Measurements from ENCODE around the gene LILRA5. TPM values are rescaled to one million over a fixed set of nuclear protein-coding genes. Genes with fewer than 3 reads are reported as not detected.

The LILRA5 gene
- total RNA-seq, 1 experiment from 2014 or later = not detected

DNA sequence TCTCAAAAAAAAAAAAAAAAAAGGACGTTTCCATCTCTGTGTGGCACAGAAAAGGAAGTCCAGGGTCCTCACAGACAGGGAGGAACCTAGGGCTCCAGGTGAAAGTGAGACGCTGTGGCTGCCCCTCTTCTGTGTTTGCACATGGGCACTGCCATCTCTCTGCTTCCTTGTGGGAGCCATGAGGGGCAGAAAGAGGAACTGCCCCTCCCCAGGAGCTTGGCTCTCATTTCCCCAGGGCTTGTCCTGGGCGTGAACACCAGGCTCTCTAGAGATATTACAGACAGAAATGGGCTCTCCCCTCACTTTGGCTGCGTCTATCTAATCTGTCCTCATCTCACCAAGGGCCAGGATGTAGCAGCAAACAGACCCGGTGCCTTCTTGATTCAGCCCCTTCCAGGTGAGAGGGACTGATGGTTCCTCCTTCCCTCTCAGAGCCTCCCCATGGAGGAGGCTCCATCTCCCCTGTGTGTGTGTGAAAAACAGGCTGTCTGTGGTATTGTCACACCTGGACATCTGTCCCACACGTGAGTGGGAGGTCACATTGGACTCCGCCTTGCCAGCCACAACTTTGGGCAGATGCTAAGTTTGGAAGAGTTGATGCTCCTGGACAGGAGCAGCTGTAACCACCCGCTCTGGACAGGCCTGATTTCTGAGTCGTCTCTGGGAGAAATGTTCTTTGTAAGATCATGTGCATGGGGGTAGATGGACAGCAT is 26.8 kb upstream of the LILRA5 start (continued):
- TF ChIP-seq CBX3 (IDR thresholded peaks at IDR 0.05; ENCODE audit: low read depth) = no peak
- TF ChIP-seq JUND (IDR thresholded peaks at IDR 0.05) = no peak
- TF ChIP-seq RAD21 (IDR thresholded peaks at IDR 0.05; ENCODE audit: low read depth) = no peak

- Histone ChIP-seq H3K36me3 (ENCODE audit: control insufficient read depth in 1 of 2, insufficient read depth in 2 of 2, low read length in 2 of 2) (no peaks in the 10 kb centered on the region), H3K9me3 (ENCODE audit: control insufficient read depth in 1 of 2, insufficient read depth in 1 of 2, low read depth in 1 of 2, low read length in 2 of 2) (no peaks in the 10 kb centered on the region), H3K4me3 (replicated peaks in 1 of 2; ENCODE audit: low read depth in 1 of 2, low read length in 2 of 2) (no peak overlapping the region), H3K27ac (ENCODE audit: low read depth, low read length) (no peak overlapping the region), H2AFZ (ENCODE audit: low read depth, low read length, poor library complexity, severe bottlenecking) (no peak overlapping the region), H3K79me2 (ENCODE audit: insufficient read depth, low read length) (no peaks in the 10 kb centered on the region), H3K4me1 (ENCODE audit: control insufficient read depth in 1 of 2, insufficient read depth in 2 of 2, low read length in 2 of 2) (no peaks in the 10 kb centered on the region), H3K9me2 (ENCODE audit: insufficient read depth) (no peaks in the 10 kb centered on the region), H3K9ac (ENCODE audit: low read length) (no peak overlapping the region), H3K27me3 (ENCODE audit: insufficient read depth, low read length) (no peaks in the 10 kb centered on the region), H3K4me2 (ENCODE audit: low read length) (no peak overlapping the region), H4K20me1 (ENCODE audit: insufficient read depth) (no peaks in the 10 kb centered on the region)
- TF ChIP-seq SRF (IDR thresholded peaks at IDR 0.05; ENCODE audit: low read depth) (no peak), RAD21 (IDR thresholded peaks at IDR 0.05; ENCODE audit: low read depth) (no peak)
- ChIA-PET POLR2A (no interaction called here), CTCF (no interaction called here), RAD21 (ENCODE audit: low non-redundant PET in 1 of 2, low total read pairs in 2 of 2, uncharacterized antibody in 2 of 2, unreplicated experiment in 2 of 2) (no interaction called here)
- ATAC-seq (no peak), DNase-seq (ENCODE audit: low read depth, low spot score) (no peak)
- intact Hi-C loops (cut with micrococcal nuclease) = no loop called here
- no TSS peak for BruUV-seq (replicated peaks)
These were observed 25.6 kb upstream of the LILRA5 start for GRCh38 chr19:54338521-54338920.

- Histone ChIP-seq H3K9me2 (ENCODE audit: insufficient read depth) (no peaks in the 10 kb centered on the region), H3K4me2 (ENCODE audit: low read length) (no peak overlapping the region), H4K20me1 (ENCODE audit: insufficient read depth) (no peaks in the 10 kb centered on the region), H3K4me1 (ENCODE audit: control insufficient read depth in 1 of 2, insufficient read depth in 2 of 2, low read length in 2 of 2) (no peaks in the 10 kb centered on the region), H3K9ac (ENCODE audit: low read length) (no peak overlapping the region), H3K4me3 (replicated peaks in 1 of 2; ENCODE audit: low read depth in 1 of 2, low read length in 2 of 2) (no peak overlapping the region), H3K27ac (ENCODE audit: low read depth, low read length) (no peak overlapping the region), H3K9me3 (ENCODE audit: control insufficient read depth in 1 of 2, insufficient read depth in 1 of 2, low read depth in 1 of 2, low read length in 2 of 2) (no peaks in the 10 kb centered on the region), H3K27me3 (ENCODE audit: insufficient read depth, low read length) (no peaks in the 10 kb centered on the region), H2AFZ (ENCODE audit: low read depth, low read length, poor library complexity, severe bottlenecking) (no peak overlapping the region), H3K79me2 (ENCODE audit: insufficient read depth, low read length) (no peaks in the 10 kb centered on the region), H3K36me3 (ENCODE audit: control insufficient read depth in 1 of 2, insufficient read depth in 2 of 2, low read length in 2 of 2) (no peaks in the 10 kb centered on the region)
- intact Hi-C loops (cut with micrococcal nuclease) = no loop called here
- ChIA-PET POLR2A (no interaction called here), CTCF (no interaction called here), RAD21 (ENCODE audit: low non-redundant PET in 1 of 2, low total read pairs in 2 of 2, uncharacterized antibody in 2 of 2, unreplicated experiment in 2 of 2) (no interaction called here)
- no TSS peak for BruUV-seq (replicated peaks)
- DNase-seq (ENCODE audit: low read depth, low spot score) (no peak), ATAC-seq (no peak)
- no peak for TF ChIP-seq EZH2phosphoT487 (IDR thresholded peaks at IDR 0.05; ENCODE audit: borderline replicate concordance)
- TF ChIP-seq ELF1 (IDR thresholded peaks at IDR 0.05; ENCODE audit: borderline replicate concordance, low read depth) = no peak
- no peak for TF ChIP-seq ZNF274 (IDR thresholded peaks at IDR 0.05; ENCODE audit: low read depth, low read length)
- TF ChIP-seq YY1 (IDR thresholded peaks at IDR 0.05; ENCODE audit: extremely low read depth, insufficient replicate concordance, low read depth, low read length) = no peak
- TF ChIP-seq, protein P1, sequence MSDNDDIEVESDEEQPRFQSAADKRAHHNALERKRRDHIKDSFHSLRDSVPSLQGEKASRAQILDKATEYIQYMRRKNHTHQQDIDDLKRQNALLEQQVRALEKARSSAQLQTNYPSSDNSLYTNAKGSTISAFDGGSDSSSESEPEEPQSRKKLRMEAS (IDR thresholded peaks at IDR 0.05) = no peak
- no peak for TF ChIP-seq SRF (IDR thresholded peaks at IDR 0.05; ENCODE audit: low read depth)
- no peak for TF ChIP-seq EZH2 (IDR thresholded peaks at IDR 0.05)
- no peak for TF ChIP-seq ATF3 (IDR thresholded peaks at IDR 0.05)
- TF ChIP-seq, protein P2, sequence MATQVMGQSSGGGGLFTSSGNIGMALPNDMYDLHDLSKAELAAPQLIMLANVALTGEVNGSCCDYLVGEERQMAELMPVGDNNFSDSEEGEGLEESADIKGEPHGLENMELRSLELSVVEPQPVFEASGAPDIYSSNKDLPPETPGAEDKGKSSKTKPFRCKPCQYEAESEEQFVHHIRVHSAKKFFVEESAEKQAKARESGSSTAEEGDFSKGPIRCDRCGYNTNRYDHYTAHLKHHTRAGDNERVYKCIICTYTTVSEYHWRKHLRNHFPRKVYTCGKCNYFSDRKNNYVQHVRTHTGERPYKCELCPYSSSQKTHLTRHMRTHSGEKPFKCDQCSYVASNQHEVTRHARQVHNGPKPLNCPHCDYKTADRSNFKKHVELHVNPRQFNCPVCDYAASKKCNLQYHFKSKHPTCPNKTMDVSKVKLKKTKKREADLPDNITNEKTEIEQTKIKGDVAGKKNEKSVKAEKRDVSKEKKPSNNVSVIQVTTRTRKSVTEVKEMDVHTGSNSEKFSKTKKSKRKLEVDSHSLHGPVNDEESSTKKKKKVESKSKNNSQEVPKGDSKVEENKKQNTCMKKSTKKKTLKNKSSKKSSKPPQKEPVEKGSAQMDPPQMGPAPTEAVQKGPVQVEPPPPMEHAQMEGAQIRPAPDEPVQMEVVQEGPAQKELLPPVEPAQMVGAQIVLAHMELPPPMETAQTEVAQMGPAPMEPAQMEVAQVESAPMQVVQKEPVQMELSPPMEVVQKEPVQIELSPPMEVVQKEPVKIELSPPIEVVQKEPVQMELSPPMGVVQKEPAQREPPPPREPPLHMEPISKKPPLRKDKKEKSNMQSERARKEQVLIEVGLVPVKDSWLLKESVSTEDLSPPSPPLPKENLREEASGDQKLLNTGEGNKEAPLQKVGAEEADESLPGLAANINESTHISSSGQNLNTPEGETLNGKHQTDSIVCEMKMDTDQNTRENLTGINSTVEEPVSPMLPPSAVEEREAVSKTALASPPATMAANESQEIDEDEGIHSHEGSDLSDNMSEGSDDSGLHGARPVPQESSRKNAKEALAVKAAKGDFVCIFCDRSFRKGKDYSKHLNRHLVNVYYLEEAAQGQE (IDR thresholded peaks at IDR 0.05; ENCODE audit: low read depth) = no peak
- no peak for TF ChIP-seq EGR1 (IDR thresholded peaks at IDR 0.05; ENCODE audit: low read depth)
- TF ChIP-seq JUND (IDR thresholded peaks at IDR 0.05) = no peak
- no peak for TF ChIP-seq RAD21 (IDR thresholded peaks at IDR 0.05; ENCODE audit: low read depth)
- no peak for TF ChIP-seq TCF7L2 (IDR thresholded peaks at IDR 0.05; ENCODE audit: borderline replicate concordance, extremely low read depth, insufficient read depth, insufficient read length)
- TF ChIP-seq POLR2AphosphoS5 (IDR thresholded peaks at IDR 0.05; ENCODE audit: low read depth, low read length) = no peak
- TF ChIP-seq ZFX (IDR thresholded peaks at IDR 0.05) = no peak
- TF ChIP-seq FOSL1 (IDR thresholded peaks at IDR 0.05; ENCODE audit: low read depth) = no peak
These were observed 24.9 kb upstream of the LILRA5 start for GRCh38 chr19:54337858-54338230.
